HEK293 (cell line): ENCODE results near the gene SLC30A3.
"Not testable (repeated sequence)": the region's sequence is repeated elsewhere in the genome, so short reads cannot be mapped to it uniquely, and the experiment has no call there.

Experiments
- KLF17 ChIP-seq: fragments of 450-650 bp; formaldehyde crosslinking; IDR thresholded peaks from 2 replicates; pipeline ENCODE4 v1.5.1; 2016; ENCODE audit warnings: missing biosample characterization, missing genetic modification characterization
- YY1 ChIP-seq: fragments of 450-650 bp; formaldehyde crosslinking; IDR thresholded peaks from 2 replicates; pipeline ENCODE4 v1.5.1; 2018; ENCODE audit warnings: missing biosample characterization, missing genetic modification characterization
- ZBTB7A ChIP-seq: fragments of 450-650 bp; formaldehyde crosslinking; IDR thresholded peaks from 2 replicates; pipeline ENCODE4 v1.5.1; 2016; ENCODE audit warnings: low read depth, missing biosample characterization, missing genetic modification characterization
- ZFP41 ChIP-seq: fragments of 450-650 bp; formaldehyde crosslinking; IDR thresholded peaks from 2 replicates; pipeline ENCODE4 v1.5.1; 2016; ENCODE audit warnings: missing biosample characterization, missing genetic modification characterization, borderline replicate concordance
- ZNF114 ChIP-seq: fragments of 450-650 bp; formaldehyde crosslinking; IDR thresholded peaks from 2 replicates; pipeline ENCODE4 v1.5.0; 2017; ENCODE audit warnings: missing biosample characterization, missing genetic modification characterization
- ZNF292 ChIP-seq: fragments of 450-650 bp; formaldehyde crosslinking; IDR thresholded peaks from 2 replicates; pipeline ENCODE4 v1.5.1; 2016; ENCODE audit warnings: low read depth, missing biosample characterization, missing genetic modification characterization, borderline replicate concordance
- ZNF521 ChIP-seq: fragments of 450-650 bp; formaldehyde crosslinking; IDR thresholded peaks from 2 replicates; pipeline ENCODE4 v1.5.1; 2017; ENCODE audit warnings: missing biosample characterization, mild to moderate bottlenecking, missing genetic modification characterization
- ZNF549 ChIP-seq: fragments of 450-650 bp; IDR thresholded peaks from 2 replicates; pipeline ENCODE4 v1.5.1; 2018; ENCODE audit warnings: missing biosample characterization, missing genetic modification characterization, mild to moderate bottlenecking, inconsistent platforms, moderate library complexity
- ZNF776 ChIP-seq: fragments of 450-650 bp; formaldehyde crosslinking; IDR thresholded peaks from 2 replicates; pipeline ENCODE4 v1.5.0; 2017; ENCODE audit warnings: missing biosample characterization, missing genetic modification characterization, borderline replicate concordance
- ZNF792 ChIP-seq: fragments of 450-650 bp; formaldehyde crosslinking; IDR thresholded peaks from 2 replicates; pipeline ENCODE4 v1.5.1; 2016; ENCODE audit warnings: missing biosample characterization, missing genetic modification characterization
- TF ChIP-seq, protein P1 (sequence below): fragments of 450-650 bp; formaldehyde crosslinking; IDR thresholded peaks from 2 replicates; pipeline ENCODE4 v1.5.1; 2016; ENCODE audit warnings: missing biosample characterization, missing genetic modification characterization

DNA sequence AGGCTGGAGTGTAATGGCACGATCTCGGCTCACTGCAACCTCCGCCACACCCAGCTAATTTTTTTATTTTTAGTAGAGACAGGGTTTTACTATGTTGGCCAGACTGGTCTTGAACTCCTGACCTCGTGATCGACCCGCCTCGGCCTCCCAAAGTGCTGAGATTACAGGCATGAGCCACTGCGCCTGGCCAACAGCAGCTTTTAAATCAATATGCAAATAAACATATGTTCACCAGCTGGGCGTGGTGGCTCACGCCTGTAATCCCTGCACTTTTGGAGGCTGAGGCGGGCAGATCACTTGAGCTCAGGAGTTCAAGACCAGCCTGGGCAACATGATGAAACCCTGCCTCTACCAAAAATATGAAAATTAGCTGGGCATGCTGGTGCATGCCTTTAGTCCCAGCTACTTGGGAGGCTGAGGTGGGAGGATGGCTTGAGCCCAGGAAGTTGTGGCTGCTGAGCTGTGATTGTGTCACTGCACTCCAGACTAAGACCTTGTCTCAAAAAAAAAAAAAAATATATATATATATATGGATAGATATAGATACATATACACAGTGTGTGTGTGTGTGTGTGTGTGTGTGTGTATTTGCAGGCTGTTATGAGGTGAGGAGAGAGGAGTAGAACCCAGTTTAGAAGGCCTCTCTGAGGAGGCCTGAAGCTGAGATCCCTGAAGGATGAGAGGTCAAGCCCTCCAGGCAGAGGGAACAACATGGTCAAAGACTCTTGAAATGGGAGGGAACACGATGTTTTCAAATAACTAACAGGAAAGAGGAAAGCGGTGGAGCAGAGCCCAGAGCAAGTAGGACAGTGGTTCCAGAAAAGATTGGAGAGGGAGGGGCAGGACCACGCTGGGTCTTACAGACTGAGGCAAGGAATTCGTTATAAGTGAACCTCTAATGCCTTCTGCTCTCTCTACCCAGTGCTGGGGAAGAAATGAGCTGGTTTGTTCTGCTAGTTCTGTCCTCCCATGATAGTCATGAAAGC is 10.0 kb upstream of the SLC30A3 start:
- not testable (repeated sequence) for TF ChIP-seq ZNF521 (tag by site-specific recombination); ZFP41; ZBTB7A (tag by site-specific recombination); ZNF114; YY1 (tag by site-specific recombination); ZNF776 (tag by site-specific recombination); KLF17 (tag by site-specific recombination); ZNF292 (tag by site-specific recombination); ZNF549 (tag by site-specific recombination); ZNF792 (tag by site-specific recombination)
- TF ChIP-seq, protein P1, sequence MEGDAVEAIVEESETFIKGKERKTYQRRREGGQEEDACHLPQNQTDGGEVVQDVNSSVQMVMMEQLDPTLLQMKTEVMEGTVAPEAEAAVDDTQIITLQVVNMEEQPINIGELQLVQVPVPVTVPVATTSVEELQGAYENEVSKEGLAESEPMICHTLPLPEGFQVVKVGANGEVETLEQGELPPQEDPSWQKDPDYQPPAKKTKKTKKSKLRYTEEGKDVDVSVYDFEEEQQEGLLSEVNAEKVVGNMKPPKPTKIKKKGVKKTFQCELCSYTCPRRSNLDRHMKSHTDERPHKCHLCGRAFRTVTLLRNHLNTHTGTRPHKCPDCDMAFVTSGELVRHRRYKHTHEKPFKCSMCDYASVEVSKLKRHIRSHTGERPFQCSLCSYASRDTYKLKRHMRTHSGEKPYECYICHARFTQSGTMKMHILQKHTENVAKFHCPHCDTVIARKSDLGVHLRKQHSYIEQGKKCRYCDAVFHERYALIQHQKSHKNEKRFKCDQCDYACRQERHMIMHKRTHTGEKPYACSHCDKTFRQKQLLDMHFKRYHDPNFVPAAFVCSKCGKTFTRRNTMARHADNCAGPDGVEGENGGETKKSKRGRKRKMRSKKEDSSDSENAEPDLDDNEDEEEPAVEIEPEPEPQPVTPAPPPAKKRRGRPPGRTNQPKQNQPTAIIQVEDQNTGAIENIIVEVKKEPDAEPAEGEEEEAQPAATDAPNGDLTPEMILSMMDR (tag by site-specific recombination): not testable (repeated sequence)
